Activated CD4-positive, alpha-beta memory T cell treated with anti-CD3 and anti-CD28 coated beads, Interleukin-2, amount 10 ng/mL, durations not matched to agents 7 days and 5 days (primary cell): ENCODE measurements around the gene ZNRF1. TPM values are rescaled to one million over a fixed set of nuclear protein-coding genes. Genes with fewer than 3 reads are reported as not detected.
"Not testable (repeated sequence)": the region's sequence is repeated elsewhere in the genome, so short reads cannot be mapped to it uniquely, and the experiment has no call there.

ENCODE experiments used
- CTCF ChIA-PET: fragments of 350-600 bp; sonication (Branson Sonifier 250); formaldehyde crosslinking; loops from one replicate; lab custom pipeline; 2021; ENCODE audit warnings: antibody characterized with exemption, inconsistent platforms; lab: Charles Lee
- POLR2A ChIA-PET: fragments of 350-600 bp; sonication (Branson Sonifier 250); formaldehyde crosslinking; loops from one replicate; lab custom pipeline; 2021; ENCODE audit warnings: antibody characterized with exemption; lab: Charles Lee
- DNase-seq: peaks from one replicate; pipeline ENCODE4 v3.0.0-alpha.2; 2020
- H3K27ac Mint-ChIP-seq: one replicate; pipeline ENCODE4 v1.8.0; 2021; ENCODE audit warnings: mild to moderate bottlenecking, mixed read lengths
- H3K27me3 Mint-ChIP-seq: one replicate; pipeline ENCODE4 v1.8.0; 2021; ENCODE audit warnings: mixed read lengths
- H3K36me3 Mint-ChIP-seq: one replicate; pipeline ENCODE4 v1.8.0; 2021; ENCODE audit warnings: low read depth, mixed read lengths
- H3K4me1 Mint-ChIP-seq: one replicate; pipeline ENCODE4 v1.8.0; 2021; ENCODE audit warnings: mixed read lengths
- H3K4me3 Mint-ChIP-seq: one replicate; pipeline ENCODE4 v1.8.0; 2021; ENCODE audit warnings: mild to moderate bottlenecking, mixed read lengths
- H3K9me3 Mint-ChIP-seq: one replicate; pipeline ENCODE4 v1.8.0; 2021; ENCODE audit warnings: mixed read lengths
- total RNA-seq, 2 experiments: library from RNA; stranded (reverse); gene quantifications; one replicate each; pipeline ENCODE4 v1.2.3, GENCODE V29; 2021

ZNRF1 gene
- total RNA-seq, 2 experiments from 2014 or later: 22.7 to 25.3 TPM

GRCh38 chr16:74989864-74990263, 9.0 kb upstream of the ZNRF1 start:
- H3K27ac Mint-ChIP-seq, DNase-seq, H3K36me3 Mint-ChIP-seq, POLR2A ChIA-PET, H3K27me3 Mint-ChIP-seq, H3K4me1 Mint-ChIP-seq, H3K9me3 Mint-ChIP-seq, H3K4me3 Mint-ChIP-seq: not testable (repeated sequence)
- CTCF ChIA-PET: interaction anchor here (8.8 kb wide), 1 partner anchor 120 kb away, joined by 73 read pairs; no protein-coding TSS in a partner anchor

GRCh38 chr16:74990832-74991231, 8.0 kb upstream of the ZNRF1 start:
- Mint-ChIP-seq H3K36me3 (no peaks in the 10 kb centered on the region), H3K27ac (no peak overlapping the region), H3K27me3 (peaks cover 4% of the 10 kb centered on the region), H3K4me3 (no peak overlapping the region), H3K4me1 (no peaks in the 10 kb centered on the region), H3K9me3 (no peaks in the 10 kb centered on the region)
- ChIA-PET POLR2A (no interaction called here), CTCF (interaction anchor here (8.8 kb wide), 1 partner anchor 119 kb away, joined by 73 read pairs; no protein-coding TSS in a partner anchor)
- DNase-seq: no peak

GRCh38 chr16:74991268-74991592, 7.6 kb upstream of the ZNRF1 start:
- Mint-ChIP-seq H3K9me3 (no peaks in the 10 kb centered on the region), H3K27ac (no peak overlapping the region), H3K4me1 (no peaks in the 10 kb centered on the region), H3K4me3 (no peak overlapping the region), H3K27me3 (peaks cover 8% of the 10 kb centered on the region), H3K36me3 (no peaks in the 10 kb centered on the region)
- ChIA-PET POLR2A (no interaction called here), CTCF (interaction anchor here (1.6 kb wide), 1 partner anchor 120 kb away, joined by 6 read pairs; no protein-coding TSS in a partner anchor)
- DNase-seq: no peak

- Mint-ChIP-seq H3K4me1 (no peaks in the 10 kb centered on the region), H3K27me3 (peaks cover 14% of the 10 kb centered on the region), H3K36me3 (no peaks in the 10 kb centered on the region), H3K27ac (no peak overlapping the region), H3K4me3 (no peak overlapping the region), H3K9me3 (no peaks in the 10 kb centered on the region)
- POLR2A ChIA-PET: no interaction called here
- CTCF ChIA-PET: interaction anchor here (1.6 to 2.1 kb wide), 2 partner anchors 20 to 120 kb away, joined by 6 read pairs; no protein-coding TSS in a partner anchor
- no peak for DNase-seq
Measured at GRCh38 chr16:74991593-74992403, 7.0 kb upstream of the ZNRF1 start.

GRCh38 chr16:74995986-74996385, 2.8 kb upstream of the ZNRF1 start:
- Mint-ChIP-seq H3K4me3 (no peak overlapping the region), H3K27me3 (peaks cover 22% of the 10 kb centered on the region), H3K4me1 (peaks cover 17% of the 10 kb centered on the region), H3K36me3 (peaks cover 4% of the 10 kb centered on the region), H3K9me3 (no peaks in the 10 kb centered on the region), H3K27ac (no peak overlapping the region)
- no peak for DNase-seq
- POLR2A ChIA-PET: no interaction called here
- CTCF ChIA-PET: interaction anchor here (0.9 to 7.4 kb wide), 3 partner anchors 10 to 149 kb away, joined by 3 to 186 read pairs (median 36); partner anchors contain the start of gene WDR59

GRCh38 chr16:74997042-74997491, 1.8 kb upstream of the ZNRF1 start:
- no peak overlapping the region for H3K27ac Mint-ChIP-seq
- ChIA-PET POLR2A (no interaction called here), CTCF (interaction anchor here (0.6 to 7.4 kb wide), 4 partner anchors 11 to 150 kb away, joined by 4 to 186 read pairs (median 23); partner anchors contain the start of gene WDR59)
- DNase-seq: no peak
- peaks cover 4% of the 10 kb centered on the region for H3K36me3 Mint-ChIP-seq
- no peaks in the 10 kb centered on the region for H3K9me3 Mint-ChIP-seq
- H3K27me3 Mint-ChIP-seq: peaks cover 22% of the 10 kb centered on the region
- peaks cover 26% of the 10 kb centered on the region for H3K4me1 Mint-ChIP-seq
- no peak overlapping the region for H3K4me3 Mint-ChIP-seq

GRCh38 chr16:74999219-74999608, 390 bp downstream of the ZNRF1 start:
- Mint-ChIP-seq H3K36me3 (peaks cover 9% of the 10 kb centered on the region), H3K4me1 (peaks cover 37% of the 10 kb centered on the region), H3K27me3 (peaks cover 18% of the 10 kb centered on the region), H3K4me3 (peak overlapping the region; percentile 72), H3K9me3 (no peaks in the 10 kb centered on the region), H3K27ac (no peak overlapping the region)
- CTCF ChIA-PET: interaction anchor here (0.6 to 7.4 kb wide), 2 partner anchors 111 to 516 kb away, joined by 4 to 186 read pairs; no protein-coding TSS in a partner anchor
- peak; percentile 28 for DNase-seq
- POLR2A ChIA-PET: interaction anchor here (1.7 to 2.7 kb wide), 5 partner anchors 12 to 111 kb away, joined by 6 to 60 read pairs (median 9); partner anchors contain the start of gene WDR59

- Mint-ChIP-seq H3K9me3 (no peaks in the 10 kb centered on the region), H3K4me1 (peaks cover 38% of the 10 kb centered on the region), H3K27me3 (peaks cover 18% of the 10 kb centered on the region), H3K36me3 (peaks cover 9% of the 10 kb centered on the region), H3K4me3 (peak overlapping the region; percentile 72), H3K27ac (no peak overlapping the region)
- peak; percentile 68 for DNase-seq
- POLR2A ChIA-PET: interaction anchor here (0.9 to 2.7 kb wide), 6 partner anchors 12 to 110 kb away, joined by 3 to 60 read pairs (median 8); partner anchors contain the start of gene WDR59
- CTCF ChIA-PET: interaction anchor here (0.6 to 7.4 kb wide), 2 partner anchors 111 to 516 kb away, joined by 4 to 186 read pairs; no protein-coding TSS in a partner anchor
Measured at GRCh38 chr16:74999609-75000480, 1.0 kb downstream of the ZNRF1 start.

GRCh38 chr16:75000481-75001081, 1.8 kb downstream of the ZNRF1 start:
- peaks cover 9% of the 10 kb centered on the region for H3K36me3 Mint-ChIP-seq
- peaks cover 38% of the 10 kb centered on the region for H3K4me1 Mint-ChIP-seq
- DNase-seq: no peak
- CTCF ChIA-PET: interaction anchor here (1.6 to 7.4 kb wide), 2 partner anchors 110 to 111 kb away, joined by 13 to 186 read pairs; no protein-coding TSS in a partner anchor
- POLR2A ChIA-PET: interaction anchor here (0.9 to 2.7 kb wide), 2 partner anchors 11 to 110 kb away, joined by 3 to 18 read pairs; no protein-coding TSS in a partner anchor
- no peak overlapping the region for H3K27ac Mint-ChIP-seq
- H3K4me3 Mint-ChIP-seq: peak overlapping the region; percentile 72
- peaks cover 18% of the 10 kb centered on the region for H3K27me3 Mint-ChIP-seq
- H3K9me3 Mint-ChIP-seq: no peaks in the 10 kb centered on the region

- peaks cover 11% of the 10 kb centered on the region for H3K36me3 Mint-ChIP-seq
- H3K27ac Mint-ChIP-seq: no peak overlapping the region
- CTCF ChIA-PET: interaction anchor here (1.6 to 1.8 kb wide), 2 partner anchors 107 to 109 kb away, joined by 6 to 13 read pairs; no protein-coding TSS in a partner anchor
- H3K4me3 Mint-ChIP-seq: no peak overlapping the region
- no peaks in the 10 kb centered on the region for H3K9me3 Mint-ChIP-seq
- H3K27me3 Mint-ChIP-seq: peaks cover 5% of the 10 kb centered on the region
- POLR2A ChIA-PET: no interaction called here
- no peak for DNase-seq
- peaks cover 38% of the 10 kb centered on the region for H3K4me1 Mint-ChIP-seq
Measured at GRCh38 chr16:75002474-75002873, 3.6 kb downstream of the ZNRF1 start.

- DNase-seq: no peak
- Mint-ChIP-seq H3K27me3 (peaks cover 5% of the 10 kb centered on the region), H3K4me1 (peaks cover 32% of the 10 kb centered on the region), H3K27ac (no peak overlapping the region), H3K36me3 (peaks cover 14% of the 10 kb centered on the region), H3K9me3 (no peaks in the 10 kb centered on the region), H3K4me3 (no peak overlapping the region)
- CTCF ChIA-PET: no interaction called here
- POLR2A ChIA-PET: no interaction called here
Measured at GRCh38 chr16:75003931-75004330, 5.1 kb downstream of the ZNRF1 start.

GRCh38 chr16:75004460-75004859, 5.6 kb downstream of the ZNRF1 start:
- no peak for DNase-seq
- ChIA-PET CTCF (interaction anchor here (1.1 to 2.3 kb wide), 2 partner anchors 57 to 106 kb away, joined by 3 to 16 read pairs; no protein-coding TSS in a partner anchor), POLR2A (no interaction called here)
- no peak overlapping the region for H3K4me3 Mint-ChIP-seq
- H3K27ac Mint-ChIP-seq: no peak overlapping the region
- H3K4me1 Mint-ChIP-seq: peaks cover 37% of the 10 kb centered on the region
- H3K9me3 Mint-ChIP-seq: no peaks in the 10 kb centered on the region
- H3K36me3 Mint-ChIP-seq: peaks cover 14% of the 10 kb centered on the region
- peaks cover 5% of the 10 kb centered on the region for H3K27me3 Mint-ChIP-seq
